Endometrium (tissue), 2 donors: ENCODE results near the gene HOMER1.

Source experiments
- FAIRE-seq: peaks from 2 replicates; lab custom pipeline; 2012; peaks lifted over from hg19 to GRCh38; lab: Jason Lieb, UNC
- donor health status: control.
- donor health status: control.

Gene HOMER1

DNA sequence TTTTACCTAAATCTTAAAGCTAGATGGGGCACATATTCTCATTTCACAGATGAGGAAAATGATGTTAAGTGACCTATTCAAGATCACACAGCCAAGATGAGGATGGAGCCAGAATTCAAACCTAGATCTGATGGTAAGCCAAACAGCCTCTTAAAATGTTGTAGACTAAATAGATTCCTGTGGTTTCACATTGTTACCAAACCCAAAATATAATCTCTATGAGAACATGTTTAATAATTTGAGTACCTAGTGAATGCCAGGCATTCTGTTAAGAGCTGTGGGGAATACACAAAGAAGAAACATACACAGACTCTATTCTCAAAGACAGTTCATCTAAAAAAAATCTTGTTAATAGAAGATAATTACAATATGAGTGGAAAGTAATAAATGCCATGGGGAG lies 25.2 kb downstream of the HOMER1 start:
- FAIRE-seq: no peak

DNA sequence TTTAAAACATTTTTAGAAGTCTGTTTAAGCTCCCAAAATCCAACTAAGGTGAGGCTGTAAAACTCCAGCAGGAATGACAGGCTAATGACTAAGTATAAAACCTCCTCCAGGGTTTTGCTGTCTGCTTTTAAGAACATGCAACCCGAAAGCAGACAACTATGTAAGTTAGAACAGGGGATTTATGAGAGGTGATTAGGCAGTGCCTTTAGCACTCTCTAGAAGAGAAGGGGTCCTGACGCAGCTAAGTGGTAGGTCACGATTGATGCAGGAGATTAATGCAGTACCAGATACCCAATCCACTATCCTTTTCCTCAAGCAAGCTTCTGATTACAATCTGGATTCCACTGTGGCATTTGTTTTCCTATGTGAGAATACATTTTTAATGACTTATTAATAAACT lies 25.9 kb downstream of the HOMER1 start:
- no peak for FAIRE-seq

DNA sequence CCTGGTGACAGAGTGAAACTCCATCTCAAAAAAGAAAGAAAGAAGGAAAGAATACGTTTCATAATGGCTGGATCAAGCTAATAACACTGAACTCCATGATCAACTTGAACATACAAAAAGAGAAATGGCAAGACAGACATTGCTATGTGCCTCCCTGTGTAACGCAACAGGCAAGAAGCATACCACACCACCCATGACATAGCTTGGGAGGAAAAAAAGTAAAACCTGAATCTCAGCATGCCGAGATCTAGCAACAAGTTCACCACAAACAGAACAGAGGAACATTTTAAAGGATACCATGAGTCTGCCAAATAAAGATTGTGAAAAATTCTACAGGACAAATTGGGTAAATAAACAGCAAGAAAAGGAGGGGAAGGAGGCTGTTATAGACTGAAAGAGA lies 26.7 kb downstream of the HOMER1 start:
- no peak for FAIRE-seq

DNA sequence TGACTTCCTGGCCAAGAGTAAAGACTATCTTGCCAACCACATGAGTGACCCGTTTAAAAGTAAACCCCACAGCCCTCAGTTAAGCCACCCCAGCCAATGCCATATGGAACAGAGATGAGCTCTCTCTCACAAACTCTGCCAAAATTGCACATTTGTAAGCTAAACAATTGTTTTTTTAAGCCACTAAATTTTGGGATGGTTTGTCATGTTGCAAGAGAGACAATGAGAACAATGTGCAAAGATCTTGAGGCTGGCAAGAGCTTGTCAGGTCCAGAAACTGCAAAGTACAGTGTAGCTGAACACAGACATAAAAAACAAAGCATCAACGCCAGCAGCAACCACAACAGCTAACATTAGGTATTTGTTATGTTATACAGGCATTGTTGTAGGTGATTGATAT lies 27.8 kb downstream of the HOMER1 start:
- no peak for FAIRE-seq

DNA sequence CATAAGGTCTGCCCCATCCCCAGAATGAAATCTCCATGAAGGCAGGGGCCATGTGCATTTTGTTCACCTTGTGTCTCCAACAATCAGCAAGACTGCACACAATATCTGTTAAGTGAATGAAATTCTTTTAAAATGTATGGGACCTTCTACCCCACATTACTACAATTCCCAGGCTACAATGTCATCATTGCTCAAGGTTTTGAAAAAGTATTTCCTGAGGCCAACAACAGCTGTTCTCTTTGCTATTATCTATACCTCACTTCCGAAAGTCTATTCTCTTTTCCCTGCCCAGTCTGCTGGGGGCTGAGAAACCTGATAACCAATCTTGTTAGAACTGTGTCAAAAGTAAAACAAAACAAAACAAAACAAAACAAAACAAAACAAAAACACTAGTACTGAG lies 29.2 kb downstream of the HOMER1 start:
- no peak for FAIRE-seq

DNA sequence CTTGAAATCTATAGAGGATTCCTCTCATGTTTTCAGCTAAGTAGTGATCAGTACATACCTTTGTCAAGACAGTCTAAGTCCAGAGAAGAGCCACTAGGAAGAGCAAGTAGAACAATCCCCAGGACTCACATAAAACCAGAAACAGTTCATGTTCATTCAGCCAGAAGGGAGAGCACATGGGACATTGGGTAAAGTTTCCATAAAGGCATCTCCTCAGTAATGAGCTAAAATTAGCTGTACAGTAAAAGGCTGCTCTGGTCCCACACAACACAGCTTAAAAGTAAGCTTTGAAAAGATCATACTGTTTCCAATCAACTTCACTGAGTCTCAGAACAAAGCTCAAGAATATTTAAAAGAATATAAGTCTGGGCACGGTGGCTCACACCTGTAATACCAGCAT lies 32.4 kb downstream of the HOMER1 start:
- no peak for FAIRE-seq

DNA sequence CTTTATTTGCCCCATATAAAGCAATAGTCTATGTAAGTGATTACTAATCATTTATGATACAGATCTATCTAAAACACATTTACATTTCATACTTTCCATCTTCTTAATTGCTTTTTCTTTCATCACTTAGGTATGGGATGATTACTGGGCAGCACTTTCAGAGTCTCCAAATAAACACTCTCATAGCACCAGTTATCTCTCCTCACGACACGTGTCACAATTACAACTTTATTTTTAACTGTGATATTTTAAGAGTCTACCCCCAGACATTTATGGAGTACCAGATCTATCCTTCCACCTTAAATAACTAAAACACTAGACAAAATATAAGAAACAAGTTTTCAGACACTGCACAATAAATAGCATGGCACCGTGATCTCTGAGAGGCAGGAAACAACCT lies 32.9 kb downstream of the HOMER1 start:
- FAIRE-seq: no peak

DNA sequence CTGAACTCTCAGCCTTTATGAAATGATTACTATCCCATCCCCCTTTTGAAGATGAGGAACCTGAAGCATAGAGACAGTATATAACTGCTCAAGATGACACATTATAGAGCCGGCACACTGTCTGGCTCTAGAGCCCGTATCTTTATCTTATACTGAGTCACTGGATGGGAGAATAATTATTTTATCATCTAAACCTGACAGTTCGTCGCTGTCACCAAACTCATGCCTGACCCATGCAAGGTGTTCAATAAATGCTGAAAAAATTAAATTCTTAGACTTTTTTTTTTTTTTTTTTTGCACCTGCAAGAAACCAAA lies 38.8 kb downstream of the HOMER1 start:
- no peak for FAIRE-seq

DNA sequence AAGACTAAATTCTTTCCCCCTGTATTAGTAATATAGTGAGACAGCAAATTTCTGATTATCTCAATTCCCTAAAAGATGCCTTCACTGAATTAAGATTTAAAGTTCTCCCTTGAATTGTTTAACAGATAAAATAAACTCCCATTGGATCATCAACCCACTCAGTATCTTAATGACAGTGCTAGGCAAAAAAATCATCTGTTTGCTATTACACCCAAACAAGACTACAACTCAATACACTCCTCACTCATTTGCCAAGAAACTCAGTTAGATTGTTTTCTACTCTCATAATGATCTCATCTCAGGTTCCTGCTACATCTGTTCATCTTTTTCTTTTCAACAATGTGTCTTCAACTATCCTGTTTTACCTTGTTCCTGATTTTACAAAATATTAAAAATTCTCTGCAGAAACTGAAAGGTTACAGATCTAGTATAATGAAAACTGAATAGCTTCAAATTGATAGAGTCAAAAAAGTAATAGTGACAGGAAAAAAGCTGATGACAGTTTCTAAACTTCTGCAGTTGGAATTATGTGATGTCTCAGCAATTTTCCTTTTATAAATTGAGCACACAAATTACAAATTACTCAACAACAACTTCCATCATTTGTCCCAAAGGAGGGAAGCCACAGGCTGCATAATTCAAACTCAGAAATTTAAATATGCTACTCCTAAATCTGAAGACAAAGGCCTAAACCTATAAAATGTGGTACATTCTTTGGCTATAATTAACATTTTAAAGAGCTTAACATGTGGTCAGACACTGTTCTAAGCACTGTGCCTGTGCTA lies 39.4 kb downstream of the HOMER1 start:
- FAIRE-seq: peak; percentile 87

DNA sequence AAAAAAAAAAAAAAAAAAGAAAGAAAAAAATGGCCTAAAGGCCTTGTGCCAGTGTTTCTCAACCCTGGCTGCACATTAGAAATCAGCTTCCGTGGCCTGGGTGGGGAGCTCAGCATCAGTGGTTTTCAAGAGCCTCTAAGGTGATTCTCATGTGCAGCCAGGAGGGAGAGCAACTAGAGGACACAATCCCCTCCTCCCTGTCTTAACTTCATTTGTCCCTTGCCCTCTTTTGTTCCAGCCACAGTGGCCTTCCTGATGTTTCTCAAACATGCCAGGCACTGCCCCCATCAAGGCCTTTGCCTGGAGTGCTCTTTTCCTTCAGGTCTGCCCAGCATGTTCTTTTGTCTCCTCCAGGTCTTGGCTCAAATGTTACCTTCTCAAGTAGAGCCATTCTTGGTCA lies 42.4 kb downstream of the HOMER1 start:
- FAIRE-seq: no peak

DNA sequence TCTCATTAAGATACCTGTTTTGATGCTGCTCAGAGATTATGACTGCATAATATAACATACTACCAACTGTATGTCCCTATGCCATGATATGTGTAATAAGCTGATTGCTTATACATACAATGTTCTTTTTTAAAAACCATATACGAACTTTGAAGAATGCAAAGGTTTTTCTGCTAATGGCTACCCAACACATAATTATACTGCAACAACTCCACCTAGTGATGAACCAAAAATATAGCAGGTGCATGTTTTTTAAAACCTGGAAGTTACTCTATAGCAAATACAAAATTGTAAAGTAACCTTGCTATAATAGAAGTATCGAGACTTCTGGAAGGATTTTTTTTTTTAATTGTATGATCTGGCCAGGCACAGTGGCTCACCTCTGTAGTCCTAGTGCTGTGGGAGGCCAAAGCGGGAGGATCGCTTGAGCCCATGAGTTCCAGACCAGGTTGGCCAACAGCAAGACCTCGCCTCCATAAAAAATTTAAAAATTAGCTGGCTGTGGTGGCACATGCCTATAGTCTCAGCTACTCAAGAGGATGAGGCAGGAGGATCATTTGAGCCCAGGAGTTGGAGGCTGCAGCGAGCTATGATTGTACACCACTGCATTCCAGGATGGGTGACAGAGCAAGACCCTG lies 49.1 kb downstream of the HOMER1 start:
- FAIRE-seq: peak; percentile 95

DNA sequence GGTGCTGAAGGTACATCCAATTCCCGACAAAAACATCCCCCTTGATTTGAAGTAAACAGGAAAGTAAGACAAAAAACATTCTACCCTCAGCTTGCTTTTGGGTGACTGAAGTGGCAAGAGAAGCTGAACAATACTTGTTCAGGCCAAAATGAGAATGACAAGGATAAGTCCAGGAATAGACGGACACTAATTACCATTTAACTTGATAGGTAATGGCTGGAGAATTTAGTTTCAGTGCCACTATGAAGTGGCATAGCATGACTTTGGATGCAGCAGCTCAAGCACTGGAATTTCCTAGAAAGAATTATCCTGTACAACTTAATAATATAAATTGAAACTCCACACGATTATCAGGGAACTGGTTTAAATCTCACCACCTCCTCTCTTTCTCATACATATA lies 49.7 kb downstream of the HOMER1 start:
- FAIRE-seq: no peak

DNA sequence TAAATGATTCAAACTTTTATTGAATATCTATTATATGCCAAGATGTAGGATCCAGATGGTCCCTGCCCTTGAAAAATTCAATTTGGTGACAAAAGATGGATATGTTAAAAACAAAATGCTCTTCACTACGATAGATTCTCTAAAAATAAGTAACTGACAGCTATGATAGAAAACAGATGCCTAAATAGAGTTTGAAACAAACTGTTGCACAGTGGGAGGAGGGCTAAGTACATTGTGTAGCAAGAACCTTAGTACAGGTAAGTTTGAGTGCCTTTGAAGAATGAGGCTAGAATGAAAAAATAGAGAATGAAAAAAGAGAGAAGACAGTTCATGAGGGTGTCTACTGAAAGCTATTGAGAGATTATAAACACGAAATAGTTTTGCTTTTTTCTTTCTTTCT lies 54.3 kb downstream of the HOMER1 start:
- no peak for FAIRE-seq

DNA sequence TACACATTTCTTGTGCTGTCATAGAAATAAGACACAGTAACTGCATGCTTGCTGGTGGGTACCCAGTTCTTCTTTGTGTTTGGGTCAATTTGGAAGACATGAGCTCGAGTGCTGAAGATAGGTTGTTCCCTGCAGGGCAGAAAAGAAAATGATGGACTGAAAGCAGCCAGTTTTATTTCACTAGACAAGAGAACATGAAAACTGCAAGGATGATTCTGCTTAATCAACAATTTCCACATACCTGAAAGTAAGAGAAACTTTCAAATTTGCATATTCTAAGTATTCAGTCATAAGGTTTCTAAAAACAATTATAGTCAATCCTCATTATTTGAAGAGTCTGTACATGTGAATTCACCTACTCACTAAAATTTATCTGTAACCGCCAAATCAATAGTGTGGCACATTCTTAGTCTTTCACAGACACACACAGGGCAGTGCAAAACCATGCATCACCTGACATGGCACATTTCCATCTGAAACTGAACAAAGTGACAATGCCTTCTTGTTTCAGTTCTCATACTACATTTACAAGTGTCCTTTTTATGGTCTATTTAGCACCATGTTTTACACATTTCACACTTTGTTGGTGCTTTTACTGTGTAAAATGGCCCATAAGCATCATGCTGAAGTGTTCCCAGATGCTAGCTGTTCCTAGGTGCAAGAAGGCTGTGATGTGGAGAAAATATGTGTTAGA lies 56.9 kb downstream of the HOMER1 start:
- no peak for FAIRE-seq

DNA sequence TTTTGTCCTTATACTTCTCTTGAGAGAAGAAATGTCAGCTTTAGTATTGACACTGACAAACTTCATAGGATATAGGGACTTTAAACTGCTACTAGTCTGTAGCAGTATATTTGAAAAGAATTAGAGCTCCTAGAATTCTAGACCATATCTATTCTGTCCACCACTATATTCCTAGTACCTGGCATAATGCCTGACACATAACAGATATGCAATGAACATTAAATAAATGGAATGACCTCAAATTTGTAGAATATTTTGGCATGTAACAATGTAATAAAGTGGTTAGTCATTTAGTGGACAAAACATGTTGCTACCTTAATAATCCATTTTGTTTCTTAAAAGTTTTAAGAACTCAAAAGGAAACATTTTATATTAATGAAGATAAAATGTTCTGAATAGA lies 57.5 kb downstream of the HOMER1 start:
- FAIRE-seq: no peak

DNA sequence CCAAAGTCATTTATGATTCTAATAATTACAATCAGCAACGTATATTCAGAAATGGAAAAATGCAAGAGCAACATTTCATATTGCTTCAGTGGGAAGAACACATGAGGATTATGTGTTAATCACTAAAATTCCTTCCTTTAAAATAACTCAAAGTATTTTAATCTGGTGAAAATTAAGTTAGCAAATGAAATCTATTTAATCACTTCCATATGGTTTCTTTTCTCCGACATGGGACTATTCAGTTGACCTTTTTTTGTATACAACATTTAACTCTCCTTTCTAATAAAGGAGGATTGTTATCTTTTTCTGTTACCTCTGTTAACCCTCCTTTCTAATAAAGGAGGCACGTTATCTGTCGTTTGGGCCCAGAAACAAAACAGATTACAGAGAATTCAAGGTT lies 59.9 kb downstream of the HOMER1 start:
- FAIRE-seq: peak; percentile 82

DNA sequence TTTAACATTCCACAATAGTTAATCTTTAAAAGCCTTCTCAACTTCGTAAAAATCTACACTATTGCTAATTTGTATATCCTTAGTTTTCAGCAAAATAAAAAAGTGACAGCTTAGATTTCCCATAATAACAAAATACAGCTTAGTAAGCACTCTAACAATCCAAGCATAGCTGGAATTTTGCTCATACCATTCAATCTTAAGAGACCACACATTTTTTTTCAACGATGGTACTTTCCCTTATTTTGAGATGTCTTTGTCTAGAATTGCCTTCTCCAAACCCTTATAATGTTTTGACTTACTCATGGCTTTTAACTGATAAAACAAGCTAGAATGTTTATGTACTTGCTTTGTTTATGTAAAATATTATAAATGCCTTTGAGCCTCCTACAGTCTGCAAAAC lies 65.6 kb downstream of the HOMER1 start:
- FAIRE-seq: no peak

DNA sequence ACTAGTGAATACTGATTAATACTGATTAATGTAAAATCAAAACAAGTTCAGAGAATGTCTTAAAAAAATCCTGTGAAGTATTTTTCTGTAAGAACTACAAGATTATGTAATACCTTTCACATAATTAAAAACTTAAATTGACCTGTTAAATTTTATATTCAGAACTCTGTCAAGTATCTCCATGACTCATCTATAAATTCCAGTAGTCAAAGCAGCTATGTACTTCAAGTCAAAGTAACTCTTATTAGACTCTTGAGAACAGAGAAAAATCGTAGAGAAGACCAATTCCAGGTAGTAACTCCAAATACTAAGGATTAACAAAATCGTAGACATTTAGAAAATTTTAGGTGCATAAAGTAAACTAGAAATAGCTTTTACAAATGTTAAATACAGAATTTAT lies 77.1 kb downstream of the HOMER1 start:
- no peak for FAIRE-seq

DNA sequence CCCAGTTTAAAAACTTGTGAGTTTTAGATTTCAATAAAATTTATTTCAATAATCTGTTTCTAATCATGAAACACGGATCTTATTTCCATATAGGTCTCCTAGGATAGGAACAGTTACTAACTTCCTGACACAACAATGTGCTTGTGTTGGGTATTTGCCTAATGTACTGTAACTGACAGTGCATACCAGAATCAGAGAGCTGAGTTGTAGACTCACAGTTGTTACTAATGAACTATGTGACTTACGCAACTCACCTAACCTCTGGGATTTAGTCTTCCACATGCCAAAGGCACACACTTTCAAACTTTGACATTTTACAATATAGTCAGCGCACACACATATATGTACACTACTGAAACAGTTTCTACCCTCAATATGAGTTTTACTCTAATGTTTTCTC lies 77.7 kb downstream of the HOMER1 start:
- no peak for FAIRE-seq

DNA sequence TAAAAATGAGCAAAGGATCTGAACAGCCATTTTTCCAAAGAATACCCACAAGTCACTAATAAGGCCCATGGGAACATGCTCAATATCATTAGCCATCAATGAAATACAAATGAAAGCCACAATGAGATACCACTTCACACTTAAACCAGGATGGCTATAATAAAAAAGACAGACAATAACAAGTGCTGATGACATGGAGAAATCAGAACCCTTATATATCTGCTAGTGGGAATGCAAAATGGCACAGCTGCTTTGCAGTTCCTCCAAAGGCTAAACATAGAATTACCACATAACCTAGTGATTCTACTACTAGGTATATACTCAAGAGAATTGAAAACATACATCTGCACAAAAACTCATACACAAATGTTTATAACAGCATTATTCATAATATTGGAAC lies 83.7 kb downstream of the HOMER1 start:
- no peak for FAIRE-seq

DNA sequence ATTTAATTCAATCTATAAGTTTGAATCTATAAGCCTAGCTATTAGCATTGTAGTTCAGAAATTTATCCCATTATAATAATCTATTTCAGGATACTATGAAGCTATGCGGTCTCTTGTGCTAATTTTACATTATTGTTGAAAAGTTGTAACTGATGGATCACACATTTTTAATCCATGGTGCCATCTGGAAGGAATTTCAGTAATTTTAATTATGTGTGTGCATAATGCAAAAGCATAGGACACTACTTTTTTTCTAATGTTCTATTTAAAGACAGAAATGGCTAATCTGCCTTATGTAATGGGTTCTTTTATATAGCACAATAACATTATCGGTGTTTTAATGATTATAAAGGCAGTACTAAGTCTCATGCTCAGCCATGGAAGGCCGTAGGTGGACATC lies 90.6 kb downstream of the HOMER1 start:
- FAIRE-seq: no peak

DNA sequence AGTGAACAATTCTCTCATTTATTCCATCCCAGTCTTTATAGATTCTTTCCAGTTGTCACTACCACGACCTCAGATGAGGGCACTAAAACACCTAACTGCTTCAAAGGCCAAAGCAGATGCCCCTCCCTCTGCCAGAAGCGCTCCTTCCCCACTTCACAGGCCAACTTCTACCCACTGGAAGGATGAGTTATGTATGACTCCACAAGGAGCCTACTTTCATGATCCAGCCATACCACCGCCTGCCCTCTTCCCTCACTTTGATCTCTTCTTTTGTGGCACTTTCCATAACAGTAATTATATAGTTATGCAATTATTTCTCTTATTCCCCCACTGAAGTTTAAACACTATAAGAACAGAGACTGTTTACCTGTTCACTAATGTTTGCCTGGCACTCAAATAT lies 93.7 kb downstream of the HOMER1 start:
- FAIRE-seq: no peak

DNA sequence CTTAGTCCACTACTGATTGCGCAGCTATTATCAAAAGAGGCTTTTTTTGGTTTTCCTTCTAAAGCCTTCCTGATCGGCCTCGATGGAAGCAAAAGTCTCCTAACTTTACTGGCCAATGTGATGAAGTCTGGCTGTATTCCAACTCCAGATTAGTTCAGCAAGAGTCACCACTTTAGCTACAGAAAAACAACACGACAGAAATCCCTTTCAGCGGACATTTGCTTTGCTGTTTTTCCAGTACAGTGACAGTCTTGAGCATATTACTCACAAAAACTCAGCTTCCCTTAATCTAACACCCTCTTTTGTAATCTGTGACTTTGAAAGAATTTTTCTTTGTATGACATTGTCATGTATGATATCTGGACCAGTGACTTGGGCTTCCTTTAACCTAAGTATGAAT lies 95.7 kb downstream of the HOMER1 start:
- no peak for FAIRE-seq

DNA sequence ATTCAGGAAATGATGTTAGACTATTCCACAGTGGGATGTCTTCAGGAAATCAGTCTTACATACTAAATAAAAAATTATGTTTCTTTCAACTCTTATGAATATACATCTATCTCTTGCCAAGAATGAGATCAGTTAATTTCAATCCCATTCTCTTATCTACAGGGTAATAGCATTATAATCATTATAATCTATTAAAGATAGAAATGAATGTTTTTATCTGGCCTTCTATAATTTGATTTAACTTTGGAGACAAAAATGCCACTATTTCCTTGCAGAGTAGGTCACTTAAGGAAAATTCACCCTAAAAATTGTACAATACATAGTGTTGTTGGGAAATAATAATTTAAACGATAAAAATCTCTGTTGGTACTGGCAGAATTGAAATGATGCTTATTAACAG lies 96.4 kb downstream of the HOMER1 start:
- no peak for FAIRE-seq
